Rectal smooth muscle tissue (tissue), 1 donor: Measurements from ENCODE around the gene PLA2G7.

Experiments
- H3K27ac ChIP-seq: one replicate; pipeline ENCODE4 v1.7.0; 2013; ENCODE audit warnings: low read depth, low read length, inconsistent platforms
- H3K27me3 ChIP-seq: one replicate; pipeline ENCODE4 v1.7.0; 2013; ENCODE audit warnings: low read length; ENCODE audit not compliant: control insufficient read depth, insufficient read depth
- H3K36me3 ChIP-seq: one replicate; pipeline ENCODE4 v1.7.0; 2013; ENCODE audit warnings: low read length; ENCODE audit not compliant: control insufficient read depth, insufficient read depth
- H3K4me1 ChIP-seq: one replicate; pipeline ENCODE4 v1.7.0; 2013; ENCODE audit warnings: low read length; ENCODE audit not compliant: control insufficient read depth, insufficient read depth
- H3K4me3 ChIP-seq: one replicate; pipeline ENCODE4 v1.7.0; 2013; ENCODE audit warnings: low read length
- H3K9ac ChIP-seq: one replicate; pipeline ENCODE4 v1.7.0; 2013; ENCODE audit warnings: low read length

Gene PLA2G7

DNA sequence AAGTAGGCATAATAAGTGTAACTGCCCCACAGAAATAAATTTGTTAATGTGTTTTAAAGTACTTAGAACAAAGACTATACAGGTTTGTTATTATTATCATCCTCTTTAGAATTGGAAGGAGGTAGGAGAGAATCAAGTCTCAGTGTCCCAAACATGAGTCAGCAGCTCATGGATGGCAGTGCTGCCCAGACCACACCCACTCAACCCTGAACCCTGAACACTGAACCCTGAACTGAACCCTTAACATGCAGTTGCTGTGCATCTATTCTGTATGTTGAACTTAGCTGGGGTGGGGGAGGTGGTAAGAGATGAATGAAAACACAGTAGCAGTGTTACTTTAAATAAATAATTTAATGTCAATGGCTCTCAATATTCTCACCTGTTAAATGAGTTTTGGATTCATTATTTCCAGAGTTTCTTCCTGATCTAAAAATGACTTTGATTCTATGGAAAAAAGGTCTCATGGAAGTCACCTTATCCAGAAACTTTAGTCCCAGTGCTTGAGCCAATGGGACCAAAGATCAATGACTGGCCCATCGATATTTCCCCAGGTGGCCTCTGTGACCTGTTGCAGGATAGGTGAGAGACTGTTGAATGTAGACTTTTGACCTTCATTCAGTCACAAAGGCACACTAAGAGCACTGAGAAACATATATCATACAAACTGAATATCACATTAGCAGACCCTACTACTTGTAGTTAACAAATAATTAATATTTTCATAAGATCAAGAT lies 8.4 kb upstream of the PLA2G7 start:
- no peak overlapping the region for H3K4me3 ChIP-seq
- H3K27ac ChIP-seq: no peak overlapping the region
- H3K9ac ChIP-seq: no peak overlapping the region
- H3K4me1 ChIP-seq: no peaks in the 10 kb centered on the region
- no peaks in the 10 kb centered on the region for H3K27me3 ChIP-seq
- H3K36me3 ChIP-seq: no peaks in the 10 kb centered on the region

DNA sequence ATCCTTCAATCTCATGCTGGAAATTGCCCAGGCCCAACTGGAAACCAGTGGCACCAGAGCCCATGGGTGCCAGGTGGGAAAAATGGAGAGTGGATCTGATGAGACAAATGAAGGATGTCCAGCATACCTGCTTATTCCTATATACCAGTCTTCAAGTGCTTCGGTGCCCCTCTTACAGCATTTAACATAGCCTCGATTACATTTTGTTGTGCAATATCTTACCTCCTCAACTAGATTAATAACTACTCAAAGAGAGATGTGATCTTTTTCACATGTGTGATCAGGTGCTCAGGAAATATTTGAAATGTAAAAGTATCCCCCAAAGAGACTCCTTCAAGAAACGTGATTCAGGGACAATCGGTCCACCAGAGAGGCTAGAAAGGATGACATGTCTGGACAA lies 6.7 kb upstream of the PLA2G7 start:
- H3K9ac ChIP-seq: no peak overlapping the region
- no peaks in the 10 kb centered on the region for H3K36me3 ChIP-seq
- H3K27me3 ChIP-seq: no peaks in the 10 kb centered on the region
- no peak overlapping the region for H3K27ac ChIP-seq
- no peaks in the 10 kb centered on the region for H3K4me1 ChIP-seq
- H3K4me3 ChIP-seq: no peak overlapping the region

DNA sequence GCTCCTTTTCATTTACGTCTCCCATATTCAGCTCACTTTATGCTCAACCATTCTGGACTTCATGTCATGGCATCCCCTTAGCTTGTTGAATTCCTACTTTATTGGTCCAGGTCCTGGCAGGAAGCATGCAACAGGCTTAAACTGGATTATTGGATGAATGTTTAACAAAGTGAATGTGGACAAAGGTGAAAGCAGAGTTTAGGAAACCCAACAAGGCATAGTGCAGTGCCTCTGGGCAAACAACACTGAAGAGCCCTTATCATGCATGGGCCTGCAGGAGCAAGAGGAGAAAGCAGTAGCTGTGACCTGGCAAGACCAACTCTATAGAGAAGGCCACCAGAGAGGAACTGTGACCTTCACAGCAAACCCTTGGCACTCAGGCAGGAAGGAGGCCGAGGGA lies 6.3 kb upstream of the PLA2G7 start:
- Histone ChIP-seq H3K27me3 (no peaks in the 10 kb centered on the region), H3K36me3 (no peaks in the 10 kb centered on the region)

DNA sequence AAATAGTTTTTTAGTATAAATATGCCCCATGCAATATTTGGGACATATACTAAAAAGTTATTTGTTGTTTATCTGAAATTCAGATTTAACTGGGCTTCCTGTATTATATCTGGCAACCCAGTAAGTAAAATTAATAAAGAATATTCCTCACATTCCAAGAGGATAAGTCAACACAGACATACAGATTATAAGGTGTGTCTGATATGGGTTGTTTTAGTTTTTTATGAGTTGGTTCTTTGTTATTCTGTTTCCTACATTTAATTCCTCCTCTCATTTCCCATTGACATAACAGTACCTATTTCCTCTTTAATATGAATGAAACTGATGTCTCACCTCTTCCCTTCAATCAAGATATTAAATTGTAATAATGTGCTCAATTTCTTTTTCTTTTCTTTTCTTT lies 1.7 kb upstream of the PLA2G7 start:
- peaks cover 4% of the 10 kb centered on the region for H3K27me3 ChIP-seq
- H3K27ac ChIP-seq: no peak overlapping the region
- H3K36me3 ChIP-seq: no peaks in the 10 kb centered on the region
- H3K9ac ChIP-seq: no peak overlapping the region
- H3K4me1 ChIP-seq: no peaks in the 10 kb centered on the region
- no peak overlapping the region for H3K4me3 ChIP-seq

More for the DNA sequence above, 6.3 kb upstream of the PLA2G7 start:
- Histone ChIP-seq H3K9ac (no peak overlapping the region), H3K4me3 (no peak overlapping the region), H3K27ac (no peak overlapping the region), H3K4me1 (no peaks in the 10 kb centered on the region)

DNA sequence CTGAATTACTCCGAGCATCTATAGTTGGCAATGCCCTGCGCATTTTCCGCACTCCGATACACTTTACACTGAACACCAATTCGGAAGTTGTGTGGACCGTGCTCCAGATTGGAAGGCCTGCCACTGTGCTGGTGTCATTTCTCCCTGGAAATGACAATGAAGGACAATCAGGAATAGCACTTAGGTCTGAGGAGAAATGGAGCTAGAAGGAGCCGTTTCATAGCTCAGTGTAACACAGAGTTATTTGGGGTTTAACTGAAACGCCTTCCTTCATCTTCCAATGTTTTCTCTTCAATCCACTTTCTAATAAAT lies 501 bp upstream of the PLA2G7 start:
- peak overlapping the region; percentile 67 for H3K4me3 ChIP-seq
- no peak overlapping the region for H3K27ac ChIP-seq
- no peak overlapping the region for H3K9ac ChIP-seq
- H3K4me1 ChIP-seq: no peaks in the 10 kb centered on the region
- H3K36me3 ChIP-seq: no peaks in the 10 kb centered on the region
- H3K27me3 ChIP-seq: peaks cover 4% of the 10 kb centered on the region

DNA sequence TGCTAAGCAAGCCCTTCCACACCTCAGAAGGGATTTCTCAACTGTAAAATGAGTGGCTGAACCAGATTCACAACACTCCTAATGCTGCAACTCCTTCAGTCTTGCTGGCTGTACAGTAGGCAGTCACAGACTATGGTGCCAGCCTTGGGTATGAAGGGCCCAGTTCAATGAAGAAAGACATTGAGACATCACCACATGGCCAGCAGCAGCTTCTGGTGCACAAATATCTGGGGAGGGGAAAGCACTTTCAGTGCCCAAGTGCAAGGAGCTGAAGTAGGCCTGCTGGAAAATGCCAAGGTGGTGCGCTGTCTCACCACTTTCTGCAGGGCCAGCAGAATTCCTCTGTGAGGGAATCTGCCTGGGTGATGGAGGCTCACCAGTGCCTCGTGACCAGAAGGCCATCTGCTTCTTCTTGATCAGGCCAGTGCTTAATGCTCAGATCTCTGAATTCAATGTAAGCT lies 1.8 kb downstream of the PLA2G7 start:
- H3K27ac ChIP-seq: no peak overlapping the region
- H3K27me3 ChIP-seq: peaks cover 4% of the 10 kb centered on the region
- no peaks in the 10 kb centered on the region for H3K4me1 ChIP-seq
- H3K9ac ChIP-seq: no peak overlapping the region
- H3K36me3 ChIP-seq: no peaks in the 10 kb centered on the region
- no peak overlapping the region for H3K4me3 ChIP-seq

DNA sequence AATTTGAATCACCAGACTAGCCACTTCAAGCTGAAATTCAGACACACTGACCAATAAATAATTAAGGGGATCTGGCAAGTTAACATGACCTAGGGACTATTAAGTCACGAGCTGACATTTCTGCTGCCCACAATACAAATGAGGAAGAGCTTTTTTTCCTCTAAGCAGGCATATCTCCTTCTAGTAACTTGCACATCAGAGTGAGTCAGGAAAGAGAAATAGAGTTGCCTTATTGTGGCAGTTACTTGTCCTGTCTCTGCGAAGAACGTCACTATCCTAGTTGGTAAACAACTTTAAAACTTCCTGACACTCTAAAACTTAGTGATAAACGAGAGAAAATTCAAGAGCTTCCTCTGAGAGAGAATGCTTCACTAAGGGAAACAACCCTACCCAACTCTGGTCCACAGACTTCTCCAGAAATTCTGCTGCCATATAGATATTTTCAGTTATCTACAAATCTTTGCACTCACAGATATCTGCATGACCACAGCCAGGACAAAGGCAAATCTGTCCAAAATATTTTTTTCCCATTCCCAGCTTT lies 4.2 kb downstream of the PLA2G7 start:
- Histone ChIP-seq H3K4me1 (no peaks in the 10 kb centered on the region), H3K36me3 (no peaks in the 10 kb centered on the region), H3K9ac (no peak overlapping the region), H3K4me3 (no peak overlapping the region), H3K27me3 (peaks cover 4% of the 10 kb centered on the region), H3K27ac (no peak overlapping the region)

DNA sequence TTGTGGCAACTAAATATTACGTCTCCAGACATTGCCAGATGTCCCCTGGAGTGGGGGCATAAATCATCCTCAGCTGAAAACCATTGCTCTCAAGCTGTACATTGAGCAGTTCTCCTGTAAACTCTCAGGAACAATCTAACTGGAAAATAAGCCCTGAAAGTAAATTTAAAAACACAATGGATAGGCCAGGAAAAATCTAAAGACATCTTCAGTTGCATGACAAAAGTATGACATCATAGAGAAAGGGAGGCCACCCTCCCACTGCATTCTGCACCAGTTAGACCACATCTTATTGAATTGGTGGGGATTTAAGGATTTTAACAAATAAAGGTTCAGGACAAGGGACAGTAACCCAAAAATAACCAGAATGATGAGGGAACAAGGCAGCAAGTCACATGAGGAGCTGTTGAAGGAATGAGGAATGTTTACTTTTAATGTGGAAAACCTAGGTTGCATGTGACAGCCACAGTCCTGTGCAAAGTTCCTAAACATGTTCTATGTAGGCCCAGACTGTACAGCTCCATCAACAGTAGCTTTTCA lies 5.3 kb downstream of the PLA2G7 start:
- H3K4me3 ChIP-seq: no peak overlapping the region
- no peaks in the 10 kb centered on the region for H3K4me1 ChIP-seq
- no peak overlapping the region for H3K9ac ChIP-seq
- no peak overlapping the region for H3K27ac ChIP-seq
- no peaks in the 10 kb centered on the region for H3K36me3 ChIP-seq
- no peaks in the 10 kb centered on the region for H3K27me3 ChIP-seq

DNA sequence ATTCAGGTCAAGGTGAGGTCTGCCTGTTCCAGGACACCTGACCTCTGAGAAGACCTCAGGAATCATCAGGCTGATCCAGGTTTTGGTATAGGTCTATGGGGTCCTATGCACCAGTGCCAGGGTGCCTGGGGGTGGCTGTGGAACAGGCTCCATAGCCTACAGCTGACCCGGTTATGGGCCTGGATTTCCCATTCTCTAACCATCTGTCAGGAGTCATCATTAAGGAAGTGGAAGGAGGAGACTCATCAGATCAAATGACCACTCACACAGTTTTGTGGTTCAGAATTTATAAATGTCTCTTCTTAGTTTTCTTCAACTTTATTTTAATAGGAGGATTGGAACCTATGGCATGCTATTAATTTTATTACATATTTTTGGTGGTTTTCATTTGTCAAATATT lies 14.8 kb downstream of the PLA2G7 start:
- no peaks in the 10 kb centered on the region for H3K36me3 ChIP-seq
- no peak overlapping the region for H3K9ac ChIP-seq
- H3K27ac ChIP-seq: no peak overlapping the region
- no peaks in the 10 kb centered on the region for H3K4me1 ChIP-seq
- no peak overlapping the region for H3K4me3 ChIP-seq
- no peaks in the 10 kb centered on the region for H3K27me3 ChIP-seq

DNA sequence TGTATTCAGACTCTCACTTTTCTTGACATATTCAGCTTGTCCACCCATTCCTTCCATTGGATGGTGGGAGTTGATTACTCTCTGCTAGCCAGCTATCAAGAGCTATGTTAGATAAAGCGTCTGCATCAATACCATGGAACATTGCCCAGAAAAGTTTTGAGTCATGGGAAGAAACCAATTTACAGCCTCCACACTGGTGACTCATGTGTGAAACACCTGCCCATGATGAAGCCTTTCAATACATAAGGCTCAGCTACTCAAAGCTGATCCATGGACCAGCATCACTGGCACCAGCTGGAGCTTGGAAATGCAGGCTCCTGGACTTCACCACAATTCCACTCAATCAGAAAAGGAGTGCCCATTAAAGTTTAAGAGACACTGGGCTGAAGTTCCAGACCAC lies 16.1 kb downstream of the PLA2G7 start:
- Histone ChIP-seq H3K4me1 (no peaks in the 10 kb centered on the region), H3K27me3 (no peaks in the 10 kb centered on the region), H3K27ac (no peak overlapping the region), H3K4me3 (no peak overlapping the region), H3K9ac (no peak overlapping the region), H3K36me3 (no peaks in the 10 kb centered on the region)

DNA sequence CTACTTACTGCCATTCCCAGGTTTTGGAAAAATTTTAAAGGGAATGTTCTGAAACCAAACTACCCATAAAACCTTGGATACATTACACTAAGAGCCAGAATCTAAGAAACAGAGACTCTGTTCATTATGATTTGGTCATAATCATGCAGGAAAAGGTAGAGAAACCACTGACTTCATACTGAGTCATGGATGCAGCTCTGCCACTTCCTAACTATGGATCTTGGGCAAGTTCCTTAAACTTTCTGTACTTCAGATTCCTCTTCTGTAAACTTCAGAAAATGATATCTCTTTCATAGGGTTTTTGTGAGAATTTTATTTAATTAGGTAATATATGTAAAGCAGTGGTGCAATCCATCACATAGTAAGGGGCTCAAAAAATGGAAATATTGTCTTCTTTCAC lies 20.0 kb downstream of the PLA2G7 start:
- Histone ChIP-seq H3K4me3 (no peak overlapping the region), H3K4me1 (no peaks in the 10 kb centered on the region), H3K27ac (no peak overlapping the region), H3K27me3 (no peaks in the 10 kb centered on the region), H3K9ac (no peak overlapping the region), H3K36me3 (no peaks in the 10 kb centered on the region)

DNA sequence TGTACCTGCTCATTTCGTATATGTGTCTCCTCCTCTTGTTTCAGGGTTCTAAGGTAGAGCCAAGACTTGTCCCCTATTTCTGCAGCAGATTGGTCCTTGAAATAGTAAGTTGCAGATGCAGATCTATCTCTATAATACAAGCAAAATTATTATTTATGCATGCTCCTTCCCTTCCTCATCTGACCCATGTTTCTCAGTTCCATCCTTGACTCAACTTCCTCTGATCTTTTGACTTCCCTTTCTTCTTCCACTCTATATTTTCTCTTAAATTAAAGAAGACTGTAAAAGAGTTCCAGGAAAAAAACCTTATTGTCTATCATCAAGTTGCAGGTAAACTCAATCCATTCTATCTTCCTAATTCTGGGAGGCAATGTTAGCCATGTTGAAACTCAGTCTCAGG lies 23.7 kb downstream of the PLA2G7 start:
- no peaks in the 10 kb centered on the region for H3K4me1 ChIP-seq
- H3K27ac ChIP-seq: no peak overlapping the region
- H3K36me3 ChIP-seq: no peaks in the 10 kb centered on the region
- H3K9ac ChIP-seq: no peak overlapping the region
- H3K4me3 ChIP-seq: no peak overlapping the region
- H3K27me3 ChIP-seq: no peaks in the 10 kb centered on the region

DNA sequence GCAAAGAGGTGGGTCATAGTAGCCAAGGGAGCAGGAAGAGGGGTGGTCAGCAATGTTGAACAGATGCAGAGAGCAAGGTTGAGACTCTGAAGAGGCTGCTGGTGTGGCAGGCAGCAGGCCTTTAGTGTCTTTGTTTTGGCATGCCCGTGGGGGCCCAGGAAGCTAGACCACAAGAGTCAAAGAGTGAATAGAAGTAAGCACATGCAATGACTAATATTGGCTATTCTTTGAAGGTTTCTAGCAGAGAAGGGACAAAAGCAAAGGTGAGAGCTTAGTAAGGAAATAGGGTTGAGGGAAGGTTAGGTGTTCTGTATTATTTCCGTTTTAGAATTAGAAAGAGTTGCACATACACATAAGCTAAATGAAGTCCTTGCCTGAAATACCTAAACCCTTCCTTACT lies 28.7 kb downstream of the PLA2G7 start:
- H3K9ac ChIP-seq: no peak overlapping the region
- no peaks in the 10 kb centered on the region for H3K4me1 ChIP-seq

More for the DNA sequence above, 28.7 kb downstream of the PLA2G7 start:
- H3K36me3 ChIP-seq: no peaks in the 10 kb centered on the region
- no peak overlapping the region for H3K27ac ChIP-seq
- H3K27me3 ChIP-seq: no peaks in the 10 kb centered on the region
- H3K4me3 ChIP-seq: no peak overlapping the region
